HG03095 (cell line): Measurements from ENCODE around the gene UGT2B7.
"Not testable (repeated sequence)": the region's sequence is repeated elsewhere in the genome, so short reads cannot be mapped to it uniquely, and the experiment has no call there.

ENCODE experiments used
- ATAC-seq: cut with Tn5 transposase; IDR thresholded peaks from one replicate; pipeline ENCODE4 v1.9.1; 2021; ENCODE audit warnings: moderate library complexity; ENCODE audit not compliant: unreplicated experiment

The UGT2B7 gene

GRCh38 chr4:69078852-69079251 lies 17.4 kb upstream of the UGT2B7 start:
- ATAC-seq = no peak

- no peak for ATAC-seq
These were observed 7.8 kb upstream of the UGT2B7 start for GRCh38 chr4:69088473-69088872.

- no peak for ATAC-seq
These were observed 6.9 kb upstream of the UGT2B7 start for GRCh38 chr4:69089388-69089787.

GRCh38 chr4:69092190-69092589 lies 4.1 kb upstream of the UGT2B7 start:
- ATAC-seq = no peak

- no peak for ATAC-seq
These were observed 3.2 kb upstream of the UGT2B7 start for GRCh38 chr4:69092980-69093568.

GRCh38 chr4:69093681-69094080 lies 2.6 kb upstream of the UGT2B7 start:
- no peak for ATAC-seq

GRCh38 chr4:69095301-69095731 lies 958 bp upstream of the UGT2B7 start:
- ATAC-seq = no peak

GRCh38 chr4:69096810-69097209 lies 536 bp downstream of the UGT2B7 start:
- no peak for ATAC-seq

GRCh38 chr4:69098470-69098869 lies 2.2 kb downstream of the UGT2B7 start:
- no peak for ATAC-seq

- ATAC-seq = no peak
These were observed 3.6 kb downstream of the UGT2B7 start for GRCh38 chr4:69099910-69100309.

- not testable (repeated sequence) for ATAC-seq
These were observed 6.4 kb downstream of the UGT2B7 start for GRCh38 chr4:69102668-69103067.

GRCh38 chr4:69104719-69105275 lies 8.5 kb downstream of the UGT2B7 start:
- ATAC-seq = no peak

GRCh38 chr4:69115151-69115850 lies 19.0 kb downstream of the UGT2B7 start:
- ATAC-seq = not testable (repeated sequence)

- no peak for ATAC-seq
These were observed 19.6 kb downstream of the UGT2B7 start for GRCh38 chr4:69115851-69116213.

- no peak for ATAC-seq
These were observed 20.5 kb downstream of the UGT2B7 start for GRCh38 chr4:69116645-69117321.

GRCh38 chr4:69120870-69121269 lies 24.6 kb downstream of the UGT2B7 start:
- ATAC-seq = no peak

- no peak for ATAC-seq
These were observed 26.2 kb downstream of the UGT2B7 start for GRCh38 chr4:69122476-69122875.

- ATAC-seq = no peak
These were observed 28.7 kb downstream of the UGT2B7 start for GRCh38 chr4:69124941-69125340.

GRCh38 chr4:69126024-69126423 lies 29.8 kb downstream of the UGT2B7 start:
- no peak for ATAC-seq

- no peak for ATAC-seq
These were observed 37.7 kb downstream of the UGT2B7 start for GRCh38 chr4:69133993-69134392.

- ATAC-seq = no peak
These were observed 38.2 kb downstream of the UGT2B7 start for GRCh38 chr4:69134471-69134870.

- no peak for ATAC-seq
These were observed 45.0 kb downstream of the UGT2B7 start for GRCh38 chr4:69141320-69141719.
